GM18873 (cell line): ENCODE measurements around the gene RAB11FIP5.
"Not testable (repeated sequence)": the region's sequence is repeated elsewhere in the genome, so short reads cannot be mapped to it uniquely, and the experiment has no call there.

Experiments used
- ATAC-seq: cut with Tn5 transposase; IDR thresholded peaks from one replicate; pipeline ENCODE4 v1.9.1; 2021; ENCODE audit warnings: mild to moderate bottlenecking, moderate library complexity, moderate number of reproducible peaks; ENCODE audit not compliant: unreplicated experiment, low FRiP score

RAB11FIP5 gene

GRCh38 chr2:73111073-73112025, 1.4 kb downstream of the RAB11FIP5 start:
- no peak for ATAC-seq

GRCh38 chr2:73110168-73111072, 2.3 kb downstream of the RAB11FIP5 start:
- no peak for ATAC-seq

- ATAC-seq: no peak
Measured at GRCh38 chr2:73109431-73110167, 3.1 kb downstream of the RAB11FIP5 start.

GRCh38 chr2:73107211-73107926, 5.4 kb downstream of the RAB11FIP5 start:
- ATAC-seq: no peak

GRCh38 chr2:73106791-73107190, 6.0 kb downstream of the RAB11FIP5 start:
- ATAC-seq: no peak

- ATAC-seq: no peak
Measured at GRCh38 chr2:73105511-73105971, 7.2 kb downstream of the RAB11FIP5 start.

GRCh38 chr2:73104933-73105332, 7.8 kb downstream of the RAB11FIP5 start:
- ATAC-seq: no peak

- no peak for ATAC-seq
Measured at GRCh38 chr2:73103018-73103542, 9.7 kb downstream of the RAB11FIP5 start.

- no peak for ATAC-seq
Measured at GRCh38 chr2:73101626-73102256, 11.0 kb downstream of the RAB11FIP5 start.

GRCh38 chr2:73100956-73101355, 11.8 kb downstream of the RAB11FIP5 start:
- ATAC-seq: no peak

- no peak for ATAC-seq
Measured at GRCh38 chr2:73099486-73099885, 13.3 kb downstream of the RAB11FIP5 start.

GRCh38 chr2:73095910-73096309, 16.8 kb downstream of the RAB11FIP5 start:
- ATAC-seq: no peak

- ATAC-seq: not testable (repeated sequence)
Measured at GRCh38 chr2:73093601-73094218, 19.0 kb downstream of the RAB11FIP5 start.

GRCh38 chr2:73092146-73092783, 20.5 kb downstream of the RAB11FIP5 start:
- no peak for ATAC-seq

- ATAC-seq: no peak
Measured at GRCh38 chr2:73091696-73092095, 21.1 kb downstream of the RAB11FIP5 start.

GRCh38 chr2:73091164-73091563, 21.6 kb downstream of the RAB11FIP5 start:
- ATAC-seq: no peak

GRCh38 chr2:73089270-73090030, 23.3 kb downstream of the RAB11FIP5 start:
- ATAC-seq: no peak
